HG03135 (cell line): ENCODE results near the gene ACAP1.
"Not testable (repeated sequence)": the region's sequence is repeated elsewhere in the genome, so short reads cannot be mapped to it uniquely, and the experiment has no call there.

Source experiments
- ATAC-seq: cut with Tn5 transposase; IDR thresholded peaks from one replicate; pipeline ENCODE4 v1.9.1; 2021; ENCODE audit warnings: mild to moderate bottlenecking, moderate library complexity; ENCODE audit not compliant: unreplicated experiment

The ACAP1 gene

GRCh38 chr17:7354262-7354843, 18.0 kb downstream of the ACAP1 start:
- no peak for ATAC-seq

- no peak for ATAC-seq
Observed at GRCh38 chr17:7355053-7355452, 18.7 kb downstream of the ACAP1 start, which contains the start of gene TMEM95. Gene TMEM95 (plus strand): TSS chr17:7355156. CDS start chr17:7355205, 49 bp downstream.

- no peak for ATAC-seq
Observed at GRCh38 chr17:7355573-7355972, 19.2 kb downstream of the ACAP1 start.

GRCh38 chr17:7356072-7356549, 19.8 kb downstream of the ACAP1 start:
- no peak for ATAC-seq

- no peak for ATAC-seq
Observed at GRCh38 chr17:7356756-7357155, 20.4 kb downstream of the ACAP1 start.

- no peak for ATAC-seq
Observed at GRCh38 chr17:7357381-7357780, 21.1 kb downstream of the ACAP1 start.

GRCh38 chr17:7361906-7362305, 25.6 kb downstream of the ACAP1 start:
- ATAC-seq: no peak

- ATAC-seq: no peak
Observed at GRCh38 chr17:7363311-7363710, 27.0 kb downstream of the ACAP1 start.

- ATAC-seq: not testable (repeated sequence)
Observed at GRCh38 chr17:7365963-7366362, 29.6 kb downstream of the ACAP1 start.

- ATAC-seq: no peak
Observed at GRCh38 chr17:7367083-7367482, 30.8 kb downstream of the ACAP1 start.

GRCh38 chr17:7367918-7368598, 31.7 kb downstream of the ACAP1 start:
- no peak for ATAC-seq

GRCh38 chr17:7368599-7368994, 32.3 kb downstream of the ACAP1 start:
- not testable (repeated sequence) for ATAC-seq

- ATAC-seq: no peak
Observed at GRCh38 chr17:7369825-7370224, 33.5 kb downstream of the ACAP1 start.

- no peak for ATAC-seq
Observed at GRCh38 chr17:7370853-7371252, 34.5 kb downstream of the ACAP1 start.

- ATAC-seq: no peak
Observed at GRCh38 chr17:7374353-7374752, 38.0 kb downstream of the ACAP1 start.

GRCh38 chr17:7379134-7379533, 42.8 kb downstream of the ACAP1 start:
- no peak for ATAC-seq

GRCh38 chr17:7380321-7380720, 44.0 kb downstream of the ACAP1 start:
- no peak for ATAC-seq

- no peak for ATAC-seq
Observed at GRCh38 chr17:7380855-7381683, 44.7 kb downstream of the ACAP1 start, which contains the start of gene TNK1. Gene TNK1 (plus strand): TSS chr17:7381089. CDS start chr17:7382927, 1,838 bp downstream.

- ATAC-seq: no peak
Observed at GRCh38 chr17:7382901-7383300, 46.6 kb downstream of the ACAP1 start.

GRCh38 chr17:7383371-7383741, 47.0 kb downstream of the ACAP1 start:
- ATAC-seq: no peak

GRCh38 chr17:7383742-7384488, 47.6 kb downstream of the ACAP1 start:
- ATAC-seq: peak; percentile 68
